CD4-positive, alpha-beta T cell (primary cell): ENCODE data around the gene SCD5. TPM values are rescaled to one million over a fixed set of nuclear protein-coding genes. Genes with fewer than 3 reads are reported as not detected.

Experiments
- ATAC-seq: fragments of 200-7000 bp; cut with Tn5 transposase; one replicate; pipeline ENCODE4 v1.10.0; 2022; ENCODE audit warnings: mild to moderate bottlenecking; ENCODE audit not compliant: poor library complexity
- CTCF ChIA-PET: fragments of 350-600 bp; sonication (Branson Sonifier 250); formaldehyde crosslinking; loops from one replicate; lab custom pipeline; 2021; ENCODE audit warnings: antibody characterized with exemption, inconsistent platforms; lab: Charles Lee
- POLR2A ChIA-PET: fragments of 350-600 bp; sonication (Branson Sonifier 250); formaldehyde crosslinking; loops from one replicate; lab custom pipeline; 2021; ENCODE audit warnings: antibody characterized with exemption, inconsistent platforms; lab: Charles Lee
- DNase-seq, 14 experiments: peaks; one replicate each; pipeline ENCODE4 v3.0.0-alpha.2; 2013 to 2020; ENCODE audit warnings: mixed read lengths in 2 of 14
- H3K27ac ChIP-seq, 2 donors: one replicate each; pipeline versions ENCODE4 v1.5.1 to v1.7.0; 2013; ENCODE audit warnings: low read length in 2 of 2, low read depth in 1 of 2, mild to moderate bottlenecking in 1 of 2
- H3K27me3 ChIP-seq, 2 experiments: 1 replicate in 1 of 2; 2 replicates in 1 of 2; pipeline versions ENCODE4 v1.6.1 to v1.7.0; 2013; ENCODE audit warnings: low read length in 2 of 2, control low read depth in 1 of 2, mild to moderate bottlenecking in 1 of 2, moderate library complexity in 1 of 2; ENCODE audit not compliant: insufficient read depth in 2 of 2, control insufficient read depth in 1 of 2
- H3K36me3 ChIP-seq: one replicate; pipeline ENCODE4 v1.6.1; 2013; ENCODE audit warnings: low read length, control low read depth; ENCODE audit not compliant: insufficient read depth
- H3K4me1 ChIP-seq: one replicate; pipeline ENCODE4 v1.6.1; 2013; ENCODE audit warnings: low read length, control low read depth; ENCODE audit not compliant: insufficient read depth
- H3K4me3 ChIP-seq: one replicate; pipeline ENCODE4 v1.5.1; 2013; ENCODE audit warnings: mild to moderate bottlenecking, low read length, moderate library complexity
- H3K9me3 ChIP-seq, 2 experiments: 1 replicate in 1 of 2; 2 replicates in 1 of 2; pipeline versions ENCODE4 v1.6.1 to v1.7.0; 2013; ENCODE audit warnings: low read length in 2 of 2, mild to moderate bottlenecking in 2 of 2, control low read depth in 1 of 2, moderate library complexity in 1 of 2; ENCODE audit not compliant: control insufficient read depth in 1 of 2, insufficient read depth in 1 of 2
- H3K27ac Mint-ChIP-seq: one replicate; pipeline ENCODE4 v1.8.0; 2020; ENCODE audit warnings: mixed read lengths
- H3K27me3 Mint-ChIP-seq: one replicate; pipeline ENCODE4 v1.8.0; 2021; ENCODE audit warnings: mixed read lengths
- H3K36me3 Mint-ChIP-seq: one replicate; pipeline ENCODE4 v1.8.0; 2021; ENCODE audit warnings: low read depth, mixed read lengths
- H3K4me1 Mint-ChIP-seq: one replicate; pipeline ENCODE4 v1.8.0; 2021; ENCODE audit warnings: low read depth, mixed read lengths
- H3K4me3 Mint-ChIP-seq: one replicate; pipeline ENCODE4 v1.8.0; 2020; ENCODE audit warnings: mild to moderate bottlenecking, mixed read lengths
- H3K9me3 Mint-ChIP-seq: one replicate; pipeline ENCODE4 v1.8.0; 2020; ENCODE audit warnings: mixed read lengths
- CTCF ChIP-seq: fragments of 200-600 bp; IDR thresholded peaks from one replicate; pipeline ENCODE4 v1.8.0; 2022; ENCODE audit warnings: antibody characterized with exemption, mild to moderate bottlenecking
- intact Hi-C, 2 experiments: fragments of 100-400 bp; cut with DNase I in 1 of 2; cut with micrococcal nuclease in 1 of 2; formaldehyde crosslinking; loops; one replicate each; pipeline versions ENCODE4 v1.15.1 to v1.9.0; 2023 to 2025; cut with DNase I, micrococcal nuclease
- total RNA-seq, 174 experiments: library from RNA in 2 of 174; stranded (reverse) in 2 of 174; gene quantifications; one replicate each; pipeline ENCODE4 v1.2.3 and lab custom pipeline; 2021 to 2026

The SCD5 gene
- total RNA-seq, 2 experiments from 2014 or later: 0.14 to 0.25 TPM

GRCh38 chr4:82601242-82602015 lies 197.2 kb downstream of the SCD5 start:
- H3K9me3 ChIP-seq: no peaks in the 10 kb centered on the region
- no peak overlapping the region for H3K27ac ChIP-seq
- CTCF ChIA-PET: no interaction called here
- H3K4me1 Mint-ChIP-seq: no peaks in the 10 kb centered on the region
- H3K27ac Mint-ChIP-seq: no peak overlapping the region
- H3K36me3 ChIP-seq: no peaks in the 10 kb centered on the region
- H3K27me3 ChIP-seq: no peaks in the 10 kb centered on the region
- no peak overlapping the region for H3K4me3 Mint-ChIP-seq
- TF ChIP-seq CTCF: no peak
- POLR2A ChIA-PET: no interaction called here
- ATAC-seq (no peak), DNase-seq (no peak)
- H3K4me3 ChIP-seq: no peak overlapping the region
- H3K4me1 ChIP-seq: no peaks in the 10 kb centered on the region
- H3K36me3 Mint-ChIP-seq: no peaks in the 10 kb centered on the region
- peaks cover 6% of the 10 kb centered on the region for H3K27me3 Mint-ChIP-seq
- H3K9me3 Mint-ChIP-seq: no peaks in the 10 kb centered on the region
- intact Hi-C loops: no loop called here

- POLR2A ChIA-PET: no interaction called here
- Mint-ChIP-seq H3K4me3 (no peak overlapping the region), H3K4me1 (no peaks in the 10 kb centered on the region), H3K36me3 (no peaks in the 10 kb centered on the region), H3K9me3 (no peaks in the 10 kb centered on the region), H3K27ac (no peak overlapping the region), H3K27me3 (peaks cover 11% of the 10 kb centered on the region)
- Histone ChIP-seq H3K27ac (no peak overlapping the region), H3K4me3 (no peak overlapping the region), H3K4me1 (no peaks in the 10 kb centered on the region), H3K36me3 (no peaks in the 10 kb centered on the region), H3K9me3 (no peaks in the 10 kb centered on the region), H3K27me3 (peaks cover 0 to 4% of the 10 kb centered on the region in 2 experiments)
- DNase-seq (no peak), ATAC-seq (no peak)
- CTCF ChIA-PET: no interaction called here
- intact Hi-C loops: no loop called here
- TF ChIP-seq CTCF: no peak
Observed at GRCh38 chr4:82599336-82599735, 199.3 kb downstream of the SCD5 start.

- Histone ChIP-seq H3K36me3 (no peaks in the 10 kb centered on the region), H3K4me3 (no peak overlapping the region), H3K27ac (no peak overlapping the region), H3K9me3 (no peaks in the 10 kb centered on the region), H3K27me3 (peaks cover 4 to 6% of the 10 kb centered on the region in 2 experiments), H3K4me1 (no peaks in the 10 kb centered on the region)
- no peak for TF ChIP-seq CTCF
- POLR2A ChIA-PET: no interaction called here
- Mint-ChIP-seq H3K36me3 (no peaks in the 10 kb centered on the region), H3K27me3 (peaks cover 35% of the 10 kb centered on the region), H3K27ac (no peak overlapping the region), H3K4me1 (no peaks in the 10 kb centered on the region), H3K9me3 (no peaks in the 10 kb centered on the region), H3K4me3 (no peak overlapping the region)
- DNase-seq: no peak
- ATAC-seq: no peak
- intact Hi-C loops: no loop called here
- CTCF ChIA-PET: no interaction called here
Observed at GRCh38 chr4:82594456-82594855, 204.1 kb downstream of the SCD5 start.
